Bronchial epithelial cell (primary cell): ENCODE measurements around the gene PACS1. TPM values are rescaled to one million over a fixed set of nuclear protein-coding genes. Genes with fewer than 3 reads are reported as not detected.
A peak's percentile ranks its signal among the peaks of the same experiment; 100 is the strongest.

Source experiments
- DNase-seq: peaks from one replicate; pipeline ENCODE4 v3.0.0-alpha.2; 2010; ENCODE audit warnings: low read depth
- FAIRE-seq: peaks from 2 replicates; lab custom pipeline; 2011; peaks lifted over from hg19 to GRCh38; lab: Jason Lieb, UNC
- H3K27me3 ChIP-seq: 2 replicates; pipeline ENCODE4 v1.5.1; 2011; ENCODE audit warnings: low read length; ENCODE audit not compliant: control insufficient read depth, insufficient read depth
- H3K36me3 ChIP-seq: 2 replicates; pipeline ENCODE4 v1.5.1; 2011; ENCODE audit warnings: low read length; ENCODE audit not compliant: control insufficient read depth, insufficient read depth
- H3K4me3 ChIP-seq: 2 replicates; pipeline ENCODE4 v1.5.1; 2011; ENCODE audit warnings: mild to moderate bottlenecking, low read depth, low read length, control low read depth
- total RNA-seq: library from RNA; depleted of rRNA; stranded (reverse); fragments of >200 nt; gene quantifications from 2 replicates; pipeline ENCODE4 v1.2.1, GENCODE V29; 2014
- TF ChIP-seq, protein P1 (sequence below): IDR thresholded peaks from 2 replicates; pipeline ENCODE4 v1.5.1; 2011; ENCODE audit warnings: mild to moderate bottlenecking, moderate library complexity, low read length, control low read depth, inconsistent platforms; ENCODE audit not compliant: insufficient read depth, severe bottlenecking

PACS1 gene
- total RNA-seq, 1 donor from 2014 or later, result 6.8 TPM

DNA sequence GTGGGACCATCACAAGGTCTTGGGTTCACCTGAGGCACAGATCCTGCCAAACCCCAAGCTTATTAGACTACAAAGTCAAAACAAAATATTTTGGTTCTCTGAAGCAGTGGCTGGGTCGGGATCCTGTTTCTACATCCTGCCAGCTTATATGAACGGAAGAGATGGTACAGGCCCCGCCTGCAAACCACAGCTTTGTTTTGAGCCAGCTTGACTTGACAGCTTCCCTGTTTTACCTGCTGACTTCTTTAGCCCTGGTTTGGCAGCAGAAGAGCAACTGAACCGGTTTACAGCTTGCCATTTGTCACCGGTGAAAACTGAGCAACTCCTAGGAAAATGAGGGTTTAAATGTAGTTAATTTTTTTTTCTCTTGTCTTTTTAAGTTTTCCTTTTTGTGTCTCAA, 11.4 kb downstream of the PACS1 start:
- no peaks in the 10 kb centered on the region for H3K36me3 ChIP-seq
- DNase-seq (peak; percentile 91), FAIRE-seq (no peak)
- peak overlapping the region; percentile 1 for H3K4me3 ChIP-seq
- H3K27me3 ChIP-seq, result no peaks in the 10 kb centered on the region
- TF ChIP-seq, protein P1, sequence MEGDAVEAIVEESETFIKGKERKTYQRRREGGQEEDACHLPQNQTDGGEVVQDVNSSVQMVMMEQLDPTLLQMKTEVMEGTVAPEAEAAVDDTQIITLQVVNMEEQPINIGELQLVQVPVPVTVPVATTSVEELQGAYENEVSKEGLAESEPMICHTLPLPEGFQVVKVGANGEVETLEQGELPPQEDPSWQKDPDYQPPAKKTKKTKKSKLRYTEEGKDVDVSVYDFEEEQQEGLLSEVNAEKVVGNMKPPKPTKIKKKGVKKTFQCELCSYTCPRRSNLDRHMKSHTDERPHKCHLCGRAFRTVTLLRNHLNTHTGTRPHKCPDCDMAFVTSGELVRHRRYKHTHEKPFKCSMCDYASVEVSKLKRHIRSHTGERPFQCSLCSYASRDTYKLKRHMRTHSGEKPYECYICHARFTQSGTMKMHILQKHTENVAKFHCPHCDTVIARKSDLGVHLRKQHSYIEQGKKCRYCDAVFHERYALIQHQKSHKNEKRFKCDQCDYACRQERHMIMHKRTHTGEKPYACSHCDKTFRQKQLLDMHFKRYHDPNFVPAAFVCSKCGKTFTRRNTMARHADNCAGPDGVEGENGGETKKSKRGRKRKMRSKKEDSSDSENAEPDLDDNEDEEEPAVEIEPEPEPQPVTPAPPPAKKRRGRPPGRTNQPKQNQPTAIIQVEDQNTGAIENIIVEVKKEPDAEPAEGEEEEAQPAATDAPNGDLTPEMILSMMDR, result no peak

DNA sequence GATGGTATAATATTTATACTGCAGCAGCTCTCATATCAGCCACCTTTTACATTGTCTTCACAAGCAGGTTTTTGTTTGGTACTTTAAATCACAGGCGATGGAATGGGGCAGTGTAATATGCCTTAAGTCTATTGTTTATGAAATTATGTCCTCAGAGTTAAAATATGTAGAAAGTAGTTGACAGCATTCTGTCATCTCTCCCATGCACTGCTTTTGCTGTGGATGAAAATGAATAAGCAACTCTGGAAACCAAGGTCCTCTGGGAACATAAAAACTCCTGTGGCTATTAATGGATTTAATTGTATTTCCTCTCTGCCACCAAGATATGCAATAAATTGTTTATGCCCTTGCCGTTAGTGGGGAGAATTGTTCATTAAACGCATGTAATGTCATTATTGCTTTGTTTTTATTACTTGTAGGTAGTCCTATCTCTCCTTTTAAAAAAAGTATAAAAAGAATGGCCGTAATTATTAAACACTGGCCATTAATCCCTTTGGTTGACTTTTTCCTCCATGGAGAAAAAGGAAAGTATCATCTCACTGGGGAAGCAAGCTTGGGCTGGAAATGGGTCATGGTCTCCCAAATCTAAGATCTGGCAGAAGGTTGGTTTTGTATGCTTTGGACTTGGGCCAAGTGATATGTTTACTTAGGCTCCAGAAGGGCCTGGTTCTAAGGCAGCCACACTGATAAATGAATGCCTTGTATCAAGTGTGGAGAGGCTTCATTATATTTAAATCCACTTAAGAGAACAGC, 13.1 kb downstream of the PACS1 start:
- TF ChIP-seq, protein P1, result no peak
- Histone ChIP-seq H3K36me3 (no peaks in the 10 kb centered on the region), H3K4me3 (no peak overlapping the region), H3K27me3 (no peaks in the 10 kb centered on the region)
- FAIRE-seq, result no peak
- no peak for DNase-seq

DNA sequence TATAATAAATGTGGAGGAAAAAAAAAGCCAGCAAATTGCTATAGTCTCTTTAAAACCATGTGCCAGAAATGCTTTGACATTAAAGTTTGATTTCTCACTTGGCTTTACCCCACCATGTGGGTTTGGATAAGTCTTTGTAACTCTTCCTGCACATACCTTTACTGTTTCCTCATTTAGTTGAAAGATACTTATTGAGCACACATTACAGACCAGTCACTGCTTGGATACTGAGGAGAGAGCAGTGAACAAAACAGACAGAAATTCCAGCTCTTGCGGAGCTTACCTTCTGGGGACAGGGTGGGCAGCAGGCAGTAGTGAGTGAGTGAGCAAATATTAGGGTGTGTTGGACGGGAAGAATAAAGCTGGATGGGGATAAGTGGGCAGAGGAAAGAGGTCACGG, 13.7 kb downstream of the PACS1 start:
- TF ChIP-seq, protein P1, result no peak
- no peak for DNase-seq
- no peak for FAIRE-seq
- no peaks in the 10 kb centered on the region for H3K36me3 ChIP-seq
- no peaks in the 10 kb centered on the region for H3K27me3 ChIP-seq
- H3K4me3 ChIP-seq, result no peak overlapping the region

DNA sequence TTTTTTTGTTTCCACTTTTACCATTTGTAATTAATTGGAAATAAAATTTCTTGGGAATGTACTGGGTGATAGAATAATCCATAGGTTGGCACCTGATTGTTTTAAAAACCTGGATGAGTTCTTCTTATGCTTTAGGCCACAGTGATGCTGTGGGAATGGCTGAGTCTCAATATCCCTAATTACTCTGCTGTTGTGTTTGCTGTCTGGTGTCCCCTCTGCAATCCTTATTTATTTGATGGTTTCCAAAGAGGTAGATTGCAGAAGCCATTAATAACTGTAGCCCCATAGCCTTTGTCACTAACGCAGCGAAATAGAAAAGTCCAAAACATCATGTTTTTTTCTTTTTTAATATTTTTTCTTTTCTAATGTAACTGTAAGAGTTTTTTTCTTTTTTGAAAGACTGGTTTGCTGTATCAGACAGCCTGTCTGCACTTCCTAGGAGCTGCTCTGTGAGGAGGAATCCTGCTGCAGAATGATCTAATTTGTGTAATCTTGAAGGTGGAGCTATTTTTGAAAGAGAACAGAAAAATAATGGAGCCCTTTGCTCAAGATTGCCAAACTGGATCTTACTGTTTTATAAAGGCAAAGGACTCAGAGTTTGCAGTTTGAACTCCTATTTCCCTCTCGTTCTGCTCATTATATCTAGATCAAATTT, 14.9 kb downstream of the PACS1 start:
- no peak overlapping the region for H3K4me3 ChIP-seq
- no peak for DNase-seq
- no peaks in the 10 kb centered on the region for H3K36me3 ChIP-seq
- TF ChIP-seq, protein P1, result no peak
- FAIRE-seq, result no peak
- H3K27me3 ChIP-seq, result no peaks in the 10 kb centered on the region

DNA sequence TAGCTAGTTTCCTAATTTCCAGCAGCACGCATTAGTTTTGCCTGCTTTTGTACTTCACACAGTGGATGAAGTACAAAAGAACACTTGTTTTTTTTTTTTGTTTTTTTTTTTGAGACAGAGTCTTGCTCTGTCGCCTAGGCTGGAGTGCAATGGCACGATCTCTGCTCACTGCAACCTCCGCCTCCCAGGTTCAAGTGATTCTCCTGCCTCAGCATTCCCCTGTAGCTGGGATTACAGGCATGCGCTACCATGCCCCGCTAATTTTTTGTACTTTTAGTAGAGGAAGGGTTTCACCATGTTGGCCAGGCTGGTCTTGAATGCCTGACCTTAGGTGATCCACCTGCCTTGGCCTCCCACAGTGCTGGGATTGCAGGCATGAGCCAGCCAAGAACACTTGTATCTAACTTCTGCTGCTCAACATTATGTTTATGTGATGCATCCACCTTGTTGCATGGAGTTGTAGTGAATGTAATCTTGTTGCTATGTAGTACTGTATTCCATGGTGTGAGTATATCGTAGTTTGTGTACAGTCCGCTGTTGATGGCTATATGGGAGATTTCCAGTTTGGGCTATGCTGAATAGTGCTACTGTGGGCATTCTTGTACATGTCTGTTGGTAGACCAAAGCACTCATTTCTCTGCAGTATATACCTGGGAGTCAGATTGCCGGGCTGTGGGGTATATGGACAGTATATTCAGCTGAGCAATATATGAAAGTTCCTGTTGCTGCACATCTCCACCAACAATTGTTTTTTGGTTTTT, 17.3 kb downstream of the PACS1 start:
- no peak for FAIRE-seq
- Histone ChIP-seq H3K4me3 (no peak overlapping the region), H3K27me3 (no peaks in the 10 kb centered on the region), H3K36me3 (no peaks in the 10 kb centered on the region)
- no peak for DNase-seq
- TF ChIP-seq, protein P1, result no peak
